Fibroblast of skin of right biceps (primary cell): ENCODE measurements around the gene PCDHGB1.
"Not testable (repeated sequence)": the region's sequence is repeated elsewhere in the genome, so short reads cannot be mapped to it uniquely, and the experiment has no call there.

Experiments
- DNase-seq: peaks from one replicate; pipeline ENCODE4 v3.0.0-alpha.2; 2013

The PCDHGB1 gene

GRCh38 chr5:141349917-141350619 lies at the start of gene PCDHGB1:
TSS of gene PCDHGB1 (plus strand) at chr5:141350099. CDS start at chr5:141350261, 162 bp downstream.
- peak; percentile 53 for DNase-seq

DNA sequence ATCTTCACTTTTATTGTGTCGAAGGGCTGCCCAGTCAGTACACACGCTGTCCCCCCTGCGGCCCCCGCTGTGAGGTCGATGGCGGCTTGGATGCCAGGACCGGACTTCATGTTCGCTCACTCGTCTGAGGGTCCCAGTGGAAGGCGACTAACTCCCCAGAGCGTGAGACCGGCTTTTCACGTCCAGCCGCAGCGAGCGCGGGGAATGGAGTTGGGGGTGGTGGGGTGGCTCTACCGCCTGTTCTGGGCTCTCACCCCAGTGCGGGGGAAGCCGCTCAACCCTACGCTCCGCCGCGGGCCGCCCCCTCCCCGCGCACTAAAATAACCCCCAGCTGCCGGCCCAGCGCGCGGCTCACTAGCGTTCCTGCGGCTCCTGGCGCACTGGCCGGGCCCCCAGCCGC lies 46.1 kb upstream of the PCDHGB1 start, which contains the start of gene SLC25A2:
TSS of gene SLC25A2 (minus strand) at position 294 of the 400 bp plus-strand sequence. CDS start at position 110, 184 bp downstream.
- no peak for DNase-seq

- DNase-seq: no peak
Measured at GRCh38 chr5:141306630-141307029, 43.3 kb upstream of the PCDHGB1 start.

GRCh38 chr5:141313711-141314110 lies 36.2 kb upstream of the PCDHGB1 start:
- DNase-seq: no peak

- DNase-seq: not testable (repeated sequence)
Measured at GRCh38 chr5:141316963-141317362, 32.9 kb upstream of the PCDHGB1 start.

DNA sequence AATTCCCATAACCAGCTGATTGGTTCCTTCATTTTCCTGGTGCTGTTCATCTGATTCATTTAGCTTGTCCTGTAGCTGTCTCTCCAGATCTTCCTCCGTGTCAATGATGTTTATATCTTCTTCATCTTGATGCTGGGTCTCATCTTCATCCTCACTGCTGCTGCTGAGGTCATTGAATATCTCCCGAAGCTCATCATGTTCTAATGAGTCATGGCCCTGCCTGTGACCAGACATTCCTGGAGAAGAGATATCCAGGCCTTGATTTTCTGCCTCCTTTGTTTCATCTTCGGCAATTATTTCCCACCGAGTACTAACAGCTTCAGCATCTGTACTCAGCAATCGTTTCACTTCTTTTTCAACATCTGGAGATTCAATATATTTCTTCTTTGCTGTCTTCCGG lies 30.7 kb upstream of the PCDHGB1 start:
- DNase-seq: no peak

GRCh38 chr5:141319699-141320098 lies 30.2 kb upstream of the PCDHGB1 start:
- no peak for DNase-seq

DNA sequence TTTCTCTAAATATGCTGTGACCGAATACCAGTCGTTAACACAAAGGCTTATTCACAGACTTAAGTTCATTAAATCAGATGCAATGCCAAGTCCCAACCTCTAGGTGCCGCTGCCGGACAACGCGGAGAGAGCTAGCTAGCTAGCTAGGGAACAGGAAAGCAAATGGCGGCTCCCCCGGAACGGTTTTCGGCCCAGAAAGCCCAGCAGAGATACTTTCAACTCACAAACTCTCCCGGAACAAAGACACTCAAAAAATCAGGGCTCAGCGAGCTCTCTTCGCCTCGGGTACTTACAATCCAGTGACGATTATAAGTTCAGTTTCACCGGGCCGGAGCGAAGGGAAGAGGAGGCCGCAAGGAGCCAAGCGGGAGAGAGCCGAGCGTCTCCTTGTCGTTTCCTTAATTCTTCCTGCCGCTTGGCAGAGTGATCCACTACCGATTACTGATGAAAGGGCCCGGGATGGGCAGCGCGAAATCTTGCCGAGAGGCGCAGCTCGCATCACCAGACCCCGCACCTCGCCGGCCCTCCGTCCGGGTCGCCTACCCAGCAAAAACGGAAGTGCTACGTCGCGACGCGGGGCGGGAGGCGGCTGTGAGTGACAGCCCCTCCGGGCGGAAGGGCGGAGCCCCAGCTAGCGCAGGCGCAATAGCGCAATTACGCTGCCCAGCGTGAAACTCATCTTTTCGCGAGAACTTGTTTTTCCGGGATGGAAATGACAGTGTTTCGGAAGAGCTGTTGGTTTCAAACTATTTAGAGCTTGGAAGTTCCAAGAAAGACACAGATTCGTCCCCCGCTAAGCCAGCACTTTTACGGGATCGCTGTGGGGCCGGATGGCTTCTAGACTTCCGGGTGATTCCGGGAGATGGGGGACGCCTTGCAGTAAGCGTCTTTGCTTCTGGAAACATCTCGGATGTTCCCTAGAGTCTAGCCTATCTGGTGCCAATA lies 29.4 kb upstream of the PCDHGB1 start, which contains the start of gene TAF7:
TSS of gene TAF7 (minus strand) at position 560 of the 945 bp plus-strand sequence. CDS start 740 bp downstream, outside the sequence.
- peak; percentile 93 for DNase-seq

DNA sequence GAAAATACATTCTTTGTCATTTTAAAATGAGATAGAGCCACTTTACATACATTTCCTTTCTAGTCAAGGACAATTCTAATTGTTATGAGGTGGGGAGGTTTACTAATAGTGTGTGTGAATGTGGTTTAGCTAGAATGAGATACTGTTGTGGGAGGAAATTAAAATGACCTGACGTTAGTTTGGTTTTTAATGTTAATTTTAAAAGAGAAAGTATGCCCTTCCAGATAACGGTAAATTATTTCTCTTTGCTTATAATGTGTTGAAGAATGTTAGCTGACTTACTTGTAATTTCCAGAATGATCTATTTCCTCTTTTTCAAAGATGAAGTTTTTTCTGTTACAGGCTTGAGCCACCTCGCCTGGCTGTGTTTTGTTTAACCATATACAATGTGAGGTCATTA lies 27.6 kb upstream of the PCDHGB1 start:
- DNase-seq: no peak

DNA sequence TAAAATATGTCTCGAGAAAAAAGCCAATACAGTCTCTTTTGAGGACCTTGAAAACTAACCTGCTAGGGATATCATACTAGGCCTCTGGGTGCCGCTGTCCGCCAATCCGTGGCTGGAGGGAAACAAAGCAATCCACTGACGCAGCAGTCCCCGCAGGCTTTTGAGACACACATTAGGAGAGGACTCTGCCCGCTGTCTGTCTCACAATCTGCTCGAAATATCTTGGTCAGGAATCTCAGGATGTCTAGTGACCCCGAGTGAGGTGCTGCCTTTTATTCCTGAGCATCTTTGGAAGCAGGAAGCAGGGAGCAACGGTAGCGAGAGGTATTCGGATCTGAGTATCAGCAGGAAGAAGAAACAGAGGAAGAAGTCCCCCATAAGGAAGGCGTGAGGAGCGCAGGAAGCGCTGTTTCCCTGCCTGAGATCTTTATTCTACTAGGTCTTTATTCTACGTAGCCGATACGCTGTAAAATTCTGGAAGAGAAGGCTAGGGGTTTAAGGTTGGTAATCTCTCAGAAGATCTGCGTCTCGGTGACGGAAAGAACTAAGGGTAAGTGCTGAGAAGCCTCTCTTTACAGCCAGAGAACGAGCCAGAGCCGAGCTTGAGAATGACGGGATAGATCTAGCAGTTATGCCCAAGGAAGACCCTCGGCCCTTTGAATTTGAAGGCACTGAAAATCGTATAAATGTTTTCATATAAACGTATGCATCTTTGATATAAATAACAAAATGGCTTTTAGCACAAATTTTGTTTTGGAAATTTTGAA lies 23.6 kb upstream of the PCDHGB1 start:
- peak; percentile 74 for DNase-seq

GRCh38 chr5:141328231-141328630 lies 21.7 kb upstream of the PCDHGB1 start:
- DNase-seq: no peak

- DNase-seq: peak; percentile 35
Measured at GRCh38 chr5:141330299-141331080, 19.4 kb upstream of the PCDHGB1 start, which contains the start of gene PCDHGA1. TSS of gene PCDHGA1 (plus strand) at chr5:141330514.

DNA sequence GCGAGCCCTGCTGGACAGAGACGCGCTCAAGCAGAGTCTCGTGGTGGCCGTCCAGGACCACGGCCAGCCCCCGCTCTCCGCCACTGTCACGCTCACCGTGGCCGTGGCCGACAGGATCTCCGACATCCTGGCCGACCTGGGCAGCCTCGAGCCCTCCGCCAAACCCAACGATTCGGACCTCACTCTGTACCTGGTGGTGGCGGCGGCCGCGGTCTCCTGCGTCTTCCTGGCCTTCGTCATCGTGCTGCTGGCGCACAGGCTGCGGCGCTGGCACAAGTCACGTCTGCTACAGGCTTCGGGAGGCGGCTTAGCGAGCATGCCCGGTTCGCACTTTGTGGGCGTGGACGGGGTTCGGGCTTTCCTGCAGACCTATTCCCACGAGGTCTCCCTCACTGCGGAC lies 17.3 kb upstream of the PCDHGB1 start:
- DNase-seq: not testable (repeated sequence)

- DNase-seq: peak; percentile 56
Measured at GRCh38 chr5:141338538-141339306, 11.2 kb upstream of the PCDHGB1 start, which contains the start of gene PCDHGA2. TSS of gene PCDHGA2 (plus strand) at chr5:141338760.

DNA sequence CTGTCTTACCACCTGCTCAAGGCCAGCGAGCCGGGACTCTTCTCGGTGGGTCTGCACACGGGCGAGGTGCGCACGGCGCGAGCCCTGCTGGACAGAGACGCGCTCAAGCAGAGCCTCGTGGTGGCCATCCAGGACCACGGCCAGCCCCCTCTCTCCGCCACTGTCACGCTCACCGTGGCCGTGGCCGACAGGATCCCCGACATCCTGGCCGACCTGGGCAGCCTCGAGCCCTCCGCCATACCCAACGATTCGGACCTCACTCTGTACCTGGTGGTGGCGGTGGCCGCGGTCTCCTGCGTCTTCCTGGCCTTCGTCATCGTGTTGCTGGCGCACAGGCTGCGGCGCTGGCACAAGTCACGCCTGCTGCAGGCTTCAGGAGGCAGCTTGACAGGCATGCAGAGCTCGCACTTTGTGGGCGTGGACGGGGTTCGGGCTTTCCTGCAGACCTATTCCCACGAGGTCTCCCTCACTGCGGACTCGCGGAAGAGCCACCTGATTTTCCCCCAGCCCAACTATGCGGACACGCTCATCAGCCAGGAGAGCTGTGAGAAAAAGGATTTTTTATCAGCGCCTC lies 9.0 kb upstream of the PCDHGB1 start:
- DNase-seq: not testable (repeated sequence)

- no peak for DNase-seq
Measured at GRCh38 chr5:141342773-141343172, 7.1 kb upstream of the PCDHGB1 start.

DNA sequence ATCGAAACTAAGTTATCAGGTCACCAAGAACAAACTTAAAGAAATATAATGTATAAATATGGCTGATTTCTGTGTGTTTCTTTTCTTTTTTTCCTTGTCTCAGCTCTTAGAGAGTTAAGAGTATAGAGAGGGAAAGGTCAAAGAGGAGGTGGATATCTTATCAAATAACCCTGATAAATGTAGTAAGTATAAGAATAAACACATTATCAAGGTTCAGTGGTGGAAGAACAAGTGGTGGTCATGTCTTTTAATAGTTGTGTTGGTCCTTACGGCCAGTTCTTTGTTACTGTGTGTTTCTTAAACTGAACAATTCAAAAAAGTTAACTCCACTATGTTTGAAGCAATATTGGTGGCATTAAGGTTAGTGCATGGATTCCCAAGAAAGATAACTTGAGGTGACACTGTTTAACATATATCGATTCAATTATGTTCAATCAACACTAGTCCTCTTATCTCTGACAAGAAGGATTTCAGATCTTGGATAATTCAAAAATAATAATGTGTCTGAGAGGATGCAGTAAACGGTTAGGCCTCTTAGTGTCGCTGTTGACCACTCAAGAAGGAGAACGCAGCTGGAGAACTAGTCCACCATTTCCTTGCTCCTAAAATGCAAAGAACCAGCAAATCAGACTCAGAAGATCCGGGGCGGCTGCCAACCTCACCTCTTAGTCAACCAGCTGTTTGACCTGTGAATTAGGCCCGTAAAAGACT lies 6.5 kb upstream of the PCDHGB1 start, which contains the start of gene PCDHGA3:
TSS of gene PCDHGA3 (plus strand) at position 588 of the 711 bp plus-strand sequence. CDS start 205 bp downstream, outside the sequence.
- peak; percentile 60 for DNase-seq

DNA sequence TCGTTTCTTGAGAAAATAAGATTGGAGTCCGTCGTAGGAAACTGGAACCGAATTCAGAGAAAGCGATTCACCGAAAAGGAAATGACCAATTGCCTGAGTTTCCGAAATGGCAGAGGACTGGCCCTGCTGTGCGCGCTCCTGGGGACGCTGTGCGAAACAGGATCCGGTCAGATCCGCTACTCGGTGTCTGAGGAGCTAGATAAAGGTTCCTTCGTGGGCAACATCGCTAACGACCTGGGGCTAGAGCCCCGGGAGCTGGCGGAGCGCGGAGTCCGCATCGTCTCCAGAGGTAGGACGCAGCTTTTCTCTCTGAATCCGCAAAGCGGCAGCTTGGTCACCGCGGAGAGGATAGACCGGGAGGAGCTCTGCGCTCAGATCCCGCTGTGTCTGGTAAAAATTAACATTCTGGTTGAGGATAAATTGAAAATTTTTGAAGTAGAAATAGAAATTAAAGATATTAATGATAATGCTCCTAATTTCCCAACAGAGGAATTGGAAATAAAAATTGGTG lies 5.9 kb upstream of the PCDHGB1 start:
- no peak for DNase-seq

- no peak for DNase-seq
Measured at GRCh38 chr5:141345327-141345726, 4.6 kb upstream of the PCDHGB1 start.
